Stimulated activated CD4-positive, alpha-beta T cell treated with anti-CD3 and anti-CD28 coated beads, TNF-alpha, amount 100 ng/mL, for 1 hour (primary cell): Measurements from ENCODE around the gene SCYGR7.
A peak's percentile ranks its signal among the peaks of the same experiment; 100 is the strongest.
"Not testable (repeated sequence)": the region's sequence is repeated elsewhere in the genome, so short reads cannot be mapped to it uniquely, and the experiment has no call there.

Experiments used
- DNase-seq, 3 donors: peaks; one replicate each; pipeline ENCODE4 v3.0.0-alpha.2; 2020; ENCODE audit warnings: low read depth in 3 of 3, low spot score in 1 of 3

The SCYGR7 gene

GRCh38 chr2:227756261-227756660 lies 28.1 kb downstream of the SCYGR7 start:
- not testable (repeated sequence) for DNase-seq

- no peak for DNase-seq
These were observed 31.4 kb downstream of the SCYGR7 start for GRCh38 chr2:227759411-227760118.

- no peak for DNase-seq
These were observed 33.8 kb downstream of the SCYGR7 start for GRCh38 chr2:227761740-227762476.

GRCh38 chr2:227765788-227766372 lies 37.7 kb downstream of the SCYGR7 start:
- DNase-seq = no peak

GRCh38 chr2:227766373-227766883 lies 38.3 kb downstream of the SCYGR7 start:
- peak in 2 of 3 donors; percentile 5 to 49 for DNase-seq

- DNase-seq = no peak
These were observed 39.7 kb downstream of the SCYGR7 start for GRCh38 chr2:227767830-227768229.

GRCh38 chr2:227772197-227772661 lies 44.1 kb downstream of the SCYGR7 start:
- DNase-seq = no peak

- DNase-seq = no peak
These were observed 44.8 kb downstream of the SCYGR7 start for GRCh38 chr2:227772932-227773331.

- DNase-seq = no peak
These were observed 46.0 kb downstream of the SCYGR7 start for GRCh38 chr2:227774011-227774624.

GRCh38 chr2:227774895-227775842 lies 47.0 kb downstream of the SCYGR7 start:
- DNase-seq = no peak
